ENCODE measurements around the gene RAMP3.

GRCh38 chr7:45162943-45163691, 5.5 kb downstream of the RAMP3 start:
- no peak for TF ChIP-seq CTCF (IDR thresholded peaks at IDR 0.05)
- TF ChIP-seq POLR2AphosphoS5 (IDR thresholded peaks at IDR 0.05), result no peak
